ENCODE data around the gene PPM1K. TPM values are rescaled to one million over a fixed set of nuclear protein-coding genes. Genes with fewer than 3 reads are reported as not detected.
"Not testable (repeated sequence)": the region's sequence is repeated elsewhere in the genome, so short reads cannot be mapped to it uniquely, and the experiment has no call there.

Gene PPM1K
- 3.6 TPM for polyA plus RNA-seq (2013, experiment 1 of 2; ENCODE audit: insufficient read length)
- 5.7 TPM for polyA plus RNA-seq (2013, experiment 2 of 2; ENCODE audit: insufficient read length)

- DNase-seq = peak; percentile 99
Measured at GRCh38 chr4:88284439-88285234, at the start of gene PPM1K. Gene PPM1K (minus strand): TSS chr4:88284561. CDS start chr4:88278583, 5,978 bp downstream.

DNA sequence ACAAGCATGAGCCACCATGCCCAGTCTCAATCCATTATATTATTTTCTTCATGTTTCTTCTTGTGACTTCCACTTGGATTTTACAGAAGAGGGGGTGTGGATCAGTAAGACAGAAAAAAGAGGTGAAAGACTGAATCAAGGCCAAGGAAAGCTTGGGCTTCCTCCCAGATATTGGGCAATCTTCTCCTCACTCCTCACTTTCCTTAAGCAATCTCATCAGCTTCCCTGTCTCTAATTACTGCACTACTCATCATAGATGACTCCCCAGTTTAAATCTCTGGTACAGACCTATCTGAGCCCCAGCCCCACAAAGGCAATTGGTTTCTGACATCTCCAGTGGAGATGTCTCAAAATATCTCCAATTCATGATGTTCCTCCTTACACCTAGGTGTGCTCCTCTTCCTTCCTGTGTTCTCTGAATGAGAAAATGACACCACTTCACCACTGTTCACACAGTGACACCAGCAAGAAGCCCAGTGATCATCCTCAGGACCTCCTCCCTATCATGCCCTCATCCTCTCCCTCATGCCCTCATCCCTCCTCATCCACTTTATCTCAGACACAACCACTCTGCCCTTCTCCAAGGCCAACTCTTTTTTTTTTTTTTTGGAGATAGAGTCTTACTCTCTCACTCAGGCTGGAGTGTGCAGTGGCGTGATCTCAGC is 49.5 kb upstream of the PPM1K start:
- DNase-seq = no peak

DNA sequence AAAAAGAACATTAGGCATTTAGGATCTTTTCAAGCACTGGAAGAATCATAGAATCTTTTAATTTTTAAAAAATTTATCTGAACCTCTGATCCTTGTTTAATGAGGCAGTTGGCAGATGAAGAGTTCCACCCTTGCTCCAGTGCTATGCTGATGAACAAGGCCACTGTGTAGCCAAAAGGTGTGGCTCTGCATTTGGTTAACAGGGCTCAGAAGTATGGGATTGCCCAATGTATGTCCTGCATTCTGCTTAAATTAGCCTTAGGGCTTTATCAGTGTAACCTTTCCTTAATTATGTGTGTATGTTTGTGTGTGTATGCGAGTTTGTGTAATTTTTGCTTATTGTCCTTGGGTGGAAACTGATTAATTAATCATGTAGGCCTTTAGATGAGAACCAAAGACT is 43.3 kb upstream of the PPM1K start:
- DNase-seq = no peak

- no peak for DNase-seq
Measured at GRCh38 chr4:88320780-88321373, 36.5 kb upstream of the PPM1K start.

GRCh38 chr4:88320224-88320779 is 35.9 kb upstream of the PPM1K start:
- DNase-seq = no peak

DNA sequence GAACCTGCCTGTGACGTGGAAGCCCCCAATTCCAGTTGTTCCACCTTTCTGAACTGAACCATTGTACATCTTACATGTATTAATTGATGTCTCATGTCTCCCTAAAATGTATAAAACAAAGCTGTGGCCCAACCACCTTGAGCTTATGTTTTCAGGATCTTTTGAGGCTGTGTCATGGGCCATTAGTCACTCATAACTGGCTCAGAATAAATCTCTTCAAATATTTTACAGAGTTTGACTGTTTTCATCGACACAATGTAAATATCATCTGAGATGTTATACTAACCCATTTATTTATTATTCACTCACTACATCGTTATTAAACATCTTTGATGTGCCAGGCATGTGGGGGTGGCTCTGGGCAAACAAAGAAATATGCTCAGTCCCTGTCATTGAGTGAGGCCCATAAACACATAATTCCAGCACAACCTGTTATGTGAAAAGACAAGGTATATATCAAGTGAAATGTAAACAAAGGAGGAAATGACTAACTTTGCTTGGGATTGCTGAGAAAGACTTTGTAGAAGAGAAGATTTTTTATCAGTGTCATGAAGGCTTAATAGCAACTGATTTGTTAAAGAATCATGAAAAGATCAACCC is 34.5 kb upstream of the PPM1K start:
- no peak for DNase-seq

DNA sequence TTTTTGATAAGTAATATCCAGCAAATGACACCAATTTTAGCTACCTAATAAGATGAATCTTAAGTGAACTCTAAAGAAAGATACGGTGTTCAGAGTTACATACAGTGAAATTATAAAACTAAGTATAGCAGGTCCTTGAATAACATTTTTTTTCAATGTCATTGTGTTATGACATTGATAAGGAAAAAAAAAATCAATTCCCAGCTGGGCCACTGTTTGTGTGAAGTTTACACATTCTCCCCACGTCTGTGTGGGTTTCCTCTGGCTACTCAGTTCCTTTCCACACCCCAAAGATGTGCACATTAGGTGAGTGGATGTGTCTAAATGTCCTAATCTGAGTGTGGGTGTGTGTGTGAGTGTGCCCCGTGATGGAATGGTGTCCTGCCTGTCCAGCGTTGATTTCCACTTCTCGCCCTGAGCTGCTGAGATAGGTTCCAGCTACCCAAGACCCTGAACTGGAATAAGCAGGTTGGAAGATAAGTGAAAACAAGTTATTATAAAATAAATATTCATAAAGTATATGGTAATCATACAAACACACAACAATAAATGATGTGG is 31.2 kb upstream of the PPM1K start:
- no peak for DNase-seq

- DNase-seq = not testable (repeated sequence)
Measured at GRCh38 chr4:88313088-88313624, 28.8 kb upstream of the PPM1K start.

DNA sequence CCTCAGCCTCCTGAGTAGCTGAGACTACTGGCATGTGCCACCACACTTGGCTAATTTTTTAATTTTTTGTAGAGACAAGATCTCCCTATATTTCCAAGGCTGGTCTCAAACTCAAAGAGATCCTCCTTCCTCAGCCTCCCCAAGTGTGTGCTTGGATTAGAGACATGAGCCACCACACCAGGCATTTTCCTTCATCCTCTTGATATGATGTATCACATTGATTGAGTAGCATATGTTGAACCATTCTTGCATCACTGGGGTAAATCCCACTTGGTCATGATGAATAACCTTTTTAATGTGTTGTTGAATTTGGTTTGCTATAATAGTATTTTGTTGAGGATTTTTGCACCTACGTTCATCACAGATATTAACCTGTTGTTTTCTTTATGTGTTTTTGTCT is 24.2 kb upstream of the PPM1K start:
- no peak for DNase-seq

DNA sequence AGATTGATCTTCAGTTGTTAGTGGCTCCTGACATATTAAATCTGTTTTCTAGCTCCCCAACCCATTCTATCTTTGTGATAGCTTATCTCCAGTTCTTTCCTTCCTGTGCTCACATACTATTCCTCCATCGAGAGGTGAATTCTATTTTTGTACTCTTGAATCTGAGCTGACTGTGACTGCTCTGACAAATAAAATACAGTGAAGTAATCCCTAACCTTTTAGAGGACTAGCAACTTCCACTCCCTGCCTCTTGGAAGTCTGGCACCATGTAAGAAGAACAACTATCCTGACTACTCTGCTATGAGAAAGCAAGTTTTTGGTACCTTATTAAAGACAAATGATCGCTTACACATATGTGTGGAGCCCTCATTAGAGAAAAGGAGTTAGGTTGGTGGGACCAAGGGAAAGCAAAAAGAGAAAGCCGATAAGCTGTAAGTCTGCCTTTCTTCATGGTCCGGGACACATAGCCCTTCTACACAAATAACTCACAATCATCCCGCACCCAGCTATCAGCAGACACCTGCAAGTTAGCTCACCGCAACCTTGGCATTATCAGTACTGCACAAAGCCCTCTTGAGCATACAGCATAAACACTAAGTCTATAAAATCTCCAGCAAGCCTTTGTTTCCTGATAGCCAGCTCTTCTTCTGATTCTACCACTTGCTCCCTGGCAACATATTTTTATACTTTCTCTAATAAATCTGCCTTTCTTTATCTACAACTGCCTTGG is 13.5 kb upstream of the PPM1K start:
- DNase-seq = no peak

- DNase-seq = no peak
Measured at GRCh38 chr4:88297212-88297516, 12.8 kb upstream of the PPM1K start.

DNA sequence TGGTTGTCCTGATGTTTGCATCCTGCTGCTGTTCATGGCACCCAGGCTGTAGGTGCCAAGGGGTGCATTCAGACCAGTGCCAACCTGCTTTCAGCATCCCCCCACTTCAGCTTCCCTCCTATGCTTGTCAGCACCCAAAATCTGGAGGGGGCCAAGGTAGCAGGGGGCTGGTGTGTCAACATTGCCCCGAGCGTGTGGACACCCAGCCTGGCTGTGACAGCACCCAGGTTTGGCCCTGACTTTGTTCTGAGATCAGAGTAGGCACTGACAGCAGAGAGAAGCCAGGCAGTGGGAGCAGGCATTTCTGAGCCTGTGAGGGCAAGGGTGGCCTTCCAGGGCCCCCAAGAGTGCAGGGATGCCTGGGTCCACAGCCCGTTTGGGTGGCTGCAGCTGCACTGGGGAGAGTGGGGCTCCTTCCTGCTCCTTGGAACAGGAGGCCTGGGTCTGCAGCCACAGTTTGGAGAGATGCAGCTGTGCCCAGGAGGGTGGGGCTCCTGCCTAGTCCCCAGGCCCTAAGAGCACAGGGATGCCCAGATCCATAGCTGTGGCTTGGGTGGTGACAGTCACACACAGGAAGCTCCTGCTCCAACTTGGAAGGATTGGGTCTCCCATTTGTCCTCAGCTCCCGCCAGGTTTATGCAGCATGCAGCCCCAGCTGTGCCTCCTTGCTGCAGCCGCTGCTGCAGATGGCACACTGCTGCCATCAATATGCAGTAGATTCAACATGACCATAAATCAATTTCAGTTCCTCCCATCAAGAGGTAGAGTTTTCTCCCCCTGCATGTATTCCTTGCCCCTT is 12.3 kb upstream of the PPM1K start:
- DNase-seq = no peak

DNA sequence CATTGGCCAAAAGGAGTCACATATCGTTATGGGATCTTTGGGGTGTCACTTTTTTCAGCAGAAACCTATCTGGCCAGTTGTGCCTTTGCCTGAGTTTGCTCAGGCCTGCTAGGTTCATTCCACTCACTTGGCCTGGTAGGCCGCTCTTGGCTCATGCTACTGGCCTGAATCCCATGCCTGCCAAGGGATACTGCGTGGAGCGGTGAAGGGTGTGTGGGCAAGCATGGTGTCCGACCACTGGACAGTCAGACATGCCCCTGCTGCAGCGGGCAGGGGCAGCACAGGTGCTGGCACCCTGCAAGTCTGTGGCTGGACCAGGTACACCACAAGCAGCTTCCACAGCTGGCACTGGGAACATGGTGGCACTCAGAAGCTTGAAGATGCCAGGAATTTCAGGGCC is 11.3 kb upstream of the PPM1K start:
- DNase-seq = no peak

- DNase-seq = no peak
Measured at GRCh38 chr4:88291003-88291402, 6.6 kb upstream of the PPM1K start.

GRCh38 chr4:88286897-88287296 is 2.5 kb upstream of the PPM1K start:
- DNase-seq = peak; percentile 11

DNA sequence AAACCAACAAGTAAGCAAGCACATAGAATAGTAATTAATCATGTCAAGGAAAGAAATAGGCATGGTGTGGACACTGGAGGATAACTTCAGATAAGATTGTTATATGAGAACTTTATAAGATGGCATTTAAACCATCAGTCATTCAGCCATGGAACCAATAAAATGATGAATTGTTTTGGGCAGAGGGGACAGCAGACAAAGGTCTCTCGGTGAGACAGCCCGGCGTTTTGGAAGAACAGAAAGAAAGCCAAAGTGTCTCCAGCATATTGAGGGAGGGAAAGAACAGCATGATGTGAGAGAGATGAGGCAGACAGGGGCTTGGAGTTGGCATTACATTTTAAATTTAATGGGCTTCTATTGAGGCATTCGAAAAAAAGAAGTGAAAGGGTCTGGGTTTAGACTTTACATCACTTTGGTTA is 883 bp upstream of the PPM1K start:
- no peak for DNase-seq

DNA sequence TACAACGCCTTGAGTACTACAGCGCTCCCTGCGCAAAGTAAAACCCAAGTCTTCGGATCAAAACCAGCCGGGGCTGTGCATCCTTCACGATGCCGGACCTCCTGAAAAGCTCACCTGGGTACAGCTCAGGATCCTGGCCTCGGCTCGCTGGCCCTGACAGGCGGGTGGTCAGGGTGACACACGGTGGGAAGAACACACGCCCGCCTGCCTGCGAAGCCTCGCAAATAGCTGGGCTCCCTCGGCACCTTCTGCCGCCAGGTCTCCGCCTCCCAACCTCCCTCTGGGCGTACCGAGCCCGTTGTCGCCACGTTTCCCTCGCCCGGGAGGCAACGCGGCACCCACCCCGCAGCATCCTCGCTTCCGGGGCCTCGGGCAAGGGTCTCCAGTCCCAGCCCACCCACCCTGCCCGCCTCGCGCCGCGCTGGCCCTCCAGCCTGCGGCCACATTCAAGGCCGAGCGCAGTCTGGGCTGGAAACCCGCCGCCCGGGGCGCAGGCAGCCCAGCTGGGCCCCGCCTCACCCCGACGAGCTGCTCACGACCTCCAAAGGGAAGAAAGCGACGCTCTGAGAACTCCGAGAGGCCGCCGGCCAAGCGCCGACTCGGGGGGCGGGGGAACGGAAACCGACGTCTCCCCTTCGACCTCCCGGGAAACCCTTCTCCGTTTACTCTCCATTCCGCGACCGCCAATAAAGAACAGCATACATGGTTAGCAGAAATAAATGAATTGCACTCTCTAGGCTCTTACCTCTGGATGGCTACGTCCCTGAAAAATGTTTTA is 511 bp downstream of the PPM1K start:
- peak; percentile 70 for DNase-seq

GRCh38 chr4:88280228-88280795 is 4.0 kb downstream of the PPM1K start:
- DNase-seq = no peak

DNA sequence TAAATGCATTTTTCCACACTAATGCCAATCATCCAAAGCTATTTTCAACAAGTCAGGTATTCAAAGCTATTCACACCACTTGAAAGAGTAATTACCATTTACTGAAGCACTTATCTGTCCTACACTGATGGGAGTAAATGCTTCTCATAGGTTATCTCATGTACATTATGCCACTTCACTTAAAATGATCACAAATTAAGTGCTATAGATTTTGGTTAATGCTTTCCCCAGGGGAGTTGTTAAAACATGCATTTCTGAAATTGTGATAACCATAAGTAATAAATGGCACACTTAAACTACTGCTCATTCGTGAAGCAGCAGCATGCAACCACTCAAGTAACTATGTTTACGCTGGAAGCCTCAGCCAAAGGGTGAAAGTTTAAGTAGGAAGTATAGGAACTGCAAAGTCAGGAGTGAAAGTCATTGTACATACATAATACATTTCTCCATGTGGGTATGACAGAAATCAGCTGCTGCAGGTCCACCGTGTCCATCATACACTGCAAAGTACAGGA is 6.6 kb downstream of the PPM1K start:
- DNase-seq = no peak
